Fibroblast of the aortic adventitia (primary cell): ENCODE data around the gene RUBCNL. TPM values are rescaled to one million over a fixed set of nuclear protein-coding genes. Genes with fewer than 3 reads are reported as not detected.
A peak's percentile ranks its signal among the peaks of the same experiment; 100 is the strongest.

Source experiments
- DNase-seq: peaks from one replicate; pipeline ENCODE4 v3.0.0-alpha.2; 2010; ENCODE audit warnings: low read depth
- H3K4me3 ChIP-seq: 2 replicates; pipeline ENCODE4 v1.5.1; 2011; ENCODE audit warnings: low read depth, mild to moderate bottlenecking, control low read depth, low read length, moderate library complexity
- CTCF ChIP-seq: IDR thresholded peaks from 2 replicates; pipeline ENCODE4 v1.5.1; 2011; ENCODE audit warnings: mild to moderate bottlenecking, low read length, control low read depth, inconsistent platforms; ENCODE audit not compliant: insufficient read depth
- total RNA-seq: library from RNA; depleted of rRNA; stranded (reverse); fragments of >200 nt; gene quantifications from 2 replicates; pipeline ENCODE4 v1.2.3, GENCODE V29; 2012; ENCODE audit warnings: low replicate concordance

RUBCNL gene
- total RNA-seq, 1 donor = 4.6 TPM

- no peak for TF ChIP-seq CTCF
- H3K4me3 ChIP-seq = peak overlapping the region; percentile 63
- DNase-seq = no peak
Measured at GRCh38 chr13:46386392-46387063, 524 bp downstream of the RUBCNL start.

GRCh38 chr13:46385946-46386345, 1.1 kb downstream of the RUBCNL start:
- H3K4me3 ChIP-seq = no peak overlapping the region
- no peak for DNase-seq
- TF ChIP-seq CTCF = no peak

- no peak overlapping the region for H3K4me3 ChIP-seq
- no peak for TF ChIP-seq CTCF
- no peak for DNase-seq
Measured at GRCh38 chr13:46383383-46383782, 3.7 kb downstream of the RUBCNL start.

GRCh38 chr13:46382224-46382623, 4.8 kb downstream of the RUBCNL start:
- no peak for DNase-seq
- TF ChIP-seq CTCF = no peak
- H3K4me3 ChIP-seq = no peak overlapping the region

GRCh38 chr13:46380242-46380641, 6.8 kb downstream of the RUBCNL start:
- no peak for DNase-seq
- no peak for TF ChIP-seq CTCF
- no peak overlapping the region for H3K4me3 ChIP-seq

GRCh38 chr13:46379611-46380010, 7.4 kb downstream of the RUBCNL start:
- no peak for TF ChIP-seq CTCF
- no peak overlapping the region for H3K4me3 ChIP-seq

GRCh38 chr13:46378411-46378810, 8.6 kb downstream of the RUBCNL start:
- DNase-seq = no peak
- TF ChIP-seq CTCF = no peak
- H3K4me3 ChIP-seq = no peak overlapping the region

More at GRCh38 chr13:46379611-46380010, 7.4 kb downstream of the RUBCNL start:
- DNase-seq = no peak
